NCI-H2081 (cell line): Measurements from ENCODE around the gene NTRK3.

Source experiments
- DNase-seq, 2 experiments: peaks; one replicate each; lab custom pipeline; 2025; lab: John Stamatoyannopoulos, UW

Gene NTRK3

DNA sequence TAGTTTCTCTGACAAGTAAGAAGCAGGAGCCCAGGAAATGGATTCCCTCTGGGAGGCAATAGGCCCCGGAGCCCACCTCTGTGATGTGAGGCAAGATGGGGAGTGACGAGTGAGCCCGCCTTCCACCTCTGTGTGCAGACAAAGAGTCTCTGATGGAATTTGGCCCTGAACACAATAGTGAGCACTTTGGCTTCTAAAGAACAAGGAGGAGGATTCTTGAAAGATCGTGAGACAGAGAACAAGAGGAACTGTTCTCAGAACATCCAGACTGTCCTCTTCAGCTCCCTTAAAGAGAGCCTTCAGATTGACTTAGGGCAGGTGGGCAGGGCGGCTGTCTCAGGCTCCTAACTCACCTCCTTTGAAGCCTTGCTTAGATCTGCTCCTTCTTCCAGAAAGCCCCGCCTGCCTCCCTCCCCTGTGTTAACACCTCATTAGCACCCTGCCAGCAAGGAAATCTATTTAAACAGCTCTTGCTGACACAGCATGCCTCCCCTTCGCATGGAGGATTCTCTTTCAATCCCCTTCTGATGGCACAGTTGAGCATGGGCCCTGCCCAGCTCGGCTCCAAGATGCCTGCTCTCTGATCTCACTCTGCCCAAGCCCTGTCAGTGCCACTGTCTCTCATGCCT is 430.3 kb downstream of the NTRK3 start:
- DNase-seq: no peak

- DNase-seq: no peak
Observed at GRCh38 chr15:87818756-87819155, 437.8 kb downstream of the NTRK3 start.

- no peak for DNase-seq
Observed at GRCh38 chr15:87817553-87817952, 439.0 kb downstream of the NTRK3 start.

DNA sequence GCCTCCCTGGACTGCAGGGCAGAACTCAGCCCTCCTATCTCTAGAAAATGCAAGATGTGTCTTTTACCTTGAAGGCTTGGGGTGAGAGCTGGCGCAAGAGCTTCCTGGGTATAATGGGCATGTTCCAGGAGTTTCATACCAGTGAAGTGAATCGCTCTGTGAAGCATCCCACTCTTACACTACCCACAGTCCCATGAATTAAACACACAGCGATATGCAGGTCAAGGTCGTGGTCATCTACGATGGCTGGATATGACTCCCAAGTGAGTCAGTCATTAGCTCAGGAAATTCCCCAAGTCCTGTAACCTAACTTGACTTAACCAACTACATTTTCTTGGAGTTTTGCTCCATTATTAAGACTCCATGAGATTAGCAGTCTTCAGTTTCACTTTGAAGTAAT is 439.7 kb downstream of the NTRK3 start:
- DNase-seq: no peak

GRCh38 chr15:87816016-87816415 is 440.5 kb downstream of the NTRK3 start:
- DNase-seq: no peak
